Ovary (tissue), 9 donors: ENCODE measurements around the gene SYNGAP1. TPM values are rescaled to one million over a fixed set of nuclear protein-coding genes. Genes with fewer than 3 reads are reported as not detected.
A peak's percentile ranks its signal among the peaks of the same experiment; 100 is the strongest.
"Not testable (repeated sequence)": the region's sequence is repeated elsewhere in the genome, so short reads cannot be mapped to it uniquely, and the experiment has no call there.

ENCODE experiments used
- DNase-seq, 5 donors: peaks; one replicate each; pipeline ENCODE4 v3.0.0-alpha.2; 2019 to 2020
- H3K27ac ChIP-seq, 2 donors: fragments of 200-600 bp; one replicate each; pipeline versions ENCODE4 v1.5.1 to v1.8.0; 2019 to 2022
- H3K27me3 ChIP-seq: fragments of 200-600 bp; one replicate; pipeline ENCODE4 v1.8.0; 2022
- H3K36me3 ChIP-seq: fragments of 200-600 bp; sonication (generic); one replicate; pipeline ENCODE4 v1.5.1; 2019
- H3K4me1 ChIP-seq: one replicate; pipeline ENCODE4 v1.8.1; 2013; ENCODE audit warnings: mild to moderate bottlenecking, moderate library complexity; ENCODE audit not compliant: insufficient read depth
- H3K4me3 ChIP-seq: fragments of 200-600 bp; sonication (generic); one replicate; pipeline ENCODE4 v1.5.1; 2017
- H3K9me3 ChIP-seq, 2 donors: fragments of 200-600 bp in 1 of 2; sonication (generic) in 1 of 2; one replicate each; pipeline versions ENCODE4 v1.5.1 to v1.8.1; 2013 to 2019; ENCODE audit warnings: mild to moderate bottlenecking in 1 of 2, moderate library complexity in 1 of 2
- EP300 ChIP-seq: sonication (generic); formaldehyde crosslinking; IDR thresholded peaks from one replicate; pipeline ENCODE4 v1.6.1; 2017; ENCODE audit warnings: antibody characterized with exemption
- POLR2A ChIP-seq: fragments of 450-650 bp; IDR thresholded peaks from one replicate; pipeline ENCODE4 v1.6.1; 2017; ENCODE audit warnings: antibody characterized with exemption, mild to moderate bottlenecking, moderate library complexity
- WGBS, 3 donors: extraction: QIAGEN DNeasy Blood & Tissue Kit in 1 of 3; methylation state at CpG; one replicate each; pipeline versions ENCODE4 v1.1.5 to v1.1.7; 2013 to 2017; 5-methylcytosine and 5-hydroxymethylcytosine counted together
- intact Hi-C, 4 donors: fragments of 100-400 bp; cut with DNase I; formaldehyde crosslinking; loops; one replicate each; pipeline versions ENCODE4 v1.11.0 to v1.15.1; 2022 to 2023
- polyA plus RNA-seq, 2 donors: library from polyadenylated mRNA; stranded (reverse); fragments of 200-250 nt in 1 of 2; fragments of 350-450 nt in 1 of 2; fragmentation: Illumina TruSeq in 1 of 2; extraction: RNeasy Lipid Tissue Mini Kit (QIAGEN cat#74804) in 1 of 2; gene quantifications; one replicate each; pipeline ENCODE4 v1.2.3, GENCODE V29; 2013 to 2014
- total RNA-seq, 7 donors: library from RNA; depleted of rRNA in 2 of 7; stranded (reverse); fragments of >200 nt in 2 of 7; fragmentation: NEBNext Ultra II Directional in 3 of 7; extraction: Animal tissue kit (Norgen Biotek cat#: 25700) in 3 of 7; gene quantifications; one replicate each; pipeline versions ENCODE4 v1.1.0 to v1.2.4, GENCODE V29; 2016 to 2023
- TF ChIP-seq, protein P1 (sequence below), 3 donors: fragments of 450-650 bp in 2 of 3; fragments of 200-600 bp in 1 of 3; IDR thresholded peaks; one replicate each; pipeline versions ENCODE4 v1.5.1 to v1.8.0; 2016 to 2022; ENCODE audit warnings: antibody characterized with exemption in 3 of 3, mild to moderate bottlenecking in 1 of 3
- donor health status: DM: no; HTN: no; CAD: no; lungs with moderate emphysema.
- donor health status: DM: no; HTN: no; CAD: no.
- donor health status: Bipolar disorder and iron deficiency.
- donor health status: DM: yes; HTN: yes; CAD: no.
- donor health status: DM: no; HTN: no; CAD: no.
- donor health status: DM: yes; HTN: yes; CAD: no.

SYNGAP1 gene
- total and polyA plus RNA-seq, 9 donors = 14.6 to 60.0 (median 33.5) TPM

DNA sequence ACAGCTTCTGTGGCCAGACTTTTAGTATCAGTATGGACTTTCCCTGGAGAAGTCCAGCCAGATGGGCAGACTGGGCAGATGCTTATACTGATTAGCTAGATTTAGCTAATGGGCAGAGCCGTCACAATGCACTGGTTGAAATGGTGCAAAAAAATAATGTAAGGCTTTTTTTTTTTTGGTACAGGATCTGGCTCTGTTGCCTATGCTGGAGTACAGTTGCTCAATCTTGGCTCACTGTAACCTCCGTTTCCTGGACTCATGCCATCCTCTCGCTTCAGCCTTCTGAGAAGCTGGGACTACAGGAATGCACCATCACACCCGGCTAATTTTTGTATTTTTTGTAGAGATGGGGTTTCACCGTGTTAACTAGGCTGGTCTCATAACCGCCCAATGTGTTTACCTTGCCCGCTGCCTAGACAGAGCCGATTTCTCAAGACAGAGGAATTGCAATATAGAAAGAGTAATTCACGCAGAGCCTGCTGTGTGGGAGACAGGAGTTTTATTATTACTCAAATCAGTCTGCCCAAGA lies 44.7 kb upstream of the SYNGAP1 start:
- no peaks in the 10 kb centered on the region for H3K27me3 ChIP-seq
- peak; percentile 74 to 88 (median 80) for DNase-seq
- no peaks in the 10 kb centered on the region for H3K36me3 ChIP-seq
- H3K27ac ChIP-seq = peak overlapping the region in 1 of 2 donors; percentile 7
- H3K9me3 ChIP-seq = no peaks in the 10 kb centered on the region
- WGBS, 3 donors = 3 to 6% (median 5%) methylated on average over 9 of the region's 9 CpGs
- intact Hi-C loops = no loop called here
- TF ChIP-seq, protein P1, sequence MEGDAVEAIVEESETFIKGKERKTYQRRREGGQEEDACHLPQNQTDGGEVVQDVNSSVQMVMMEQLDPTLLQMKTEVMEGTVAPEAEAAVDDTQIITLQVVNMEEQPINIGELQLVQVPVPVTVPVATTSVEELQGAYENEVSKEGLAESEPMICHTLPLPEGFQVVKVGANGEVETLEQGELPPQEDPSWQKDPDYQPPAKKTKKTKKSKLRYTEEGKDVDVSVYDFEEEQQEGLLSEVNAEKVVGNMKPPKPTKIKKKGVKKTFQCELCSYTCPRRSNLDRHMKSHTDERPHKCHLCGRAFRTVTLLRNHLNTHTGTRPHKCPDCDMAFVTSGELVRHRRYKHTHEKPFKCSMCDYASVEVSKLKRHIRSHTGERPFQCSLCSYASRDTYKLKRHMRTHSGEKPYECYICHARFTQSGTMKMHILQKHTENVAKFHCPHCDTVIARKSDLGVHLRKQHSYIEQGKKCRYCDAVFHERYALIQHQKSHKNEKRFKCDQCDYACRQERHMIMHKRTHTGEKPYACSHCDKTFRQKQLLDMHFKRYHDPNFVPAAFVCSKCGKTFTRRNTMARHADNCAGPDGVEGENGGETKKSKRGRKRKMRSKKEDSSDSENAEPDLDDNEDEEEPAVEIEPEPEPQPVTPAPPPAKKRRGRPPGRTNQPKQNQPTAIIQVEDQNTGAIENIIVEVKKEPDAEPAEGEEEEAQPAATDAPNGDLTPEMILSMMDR (IDR thresholded peaks at IDR 0.05) = no peak
- no peak for TF ChIP-seq POLR2A
- no peak for TF ChIP-seq EP300
- no peak overlapping the region for H3K4me3 ChIP-seq
- H3K4me1 ChIP-seq = peaks cover 4% of the 10 kb centered on the region

DNA sequence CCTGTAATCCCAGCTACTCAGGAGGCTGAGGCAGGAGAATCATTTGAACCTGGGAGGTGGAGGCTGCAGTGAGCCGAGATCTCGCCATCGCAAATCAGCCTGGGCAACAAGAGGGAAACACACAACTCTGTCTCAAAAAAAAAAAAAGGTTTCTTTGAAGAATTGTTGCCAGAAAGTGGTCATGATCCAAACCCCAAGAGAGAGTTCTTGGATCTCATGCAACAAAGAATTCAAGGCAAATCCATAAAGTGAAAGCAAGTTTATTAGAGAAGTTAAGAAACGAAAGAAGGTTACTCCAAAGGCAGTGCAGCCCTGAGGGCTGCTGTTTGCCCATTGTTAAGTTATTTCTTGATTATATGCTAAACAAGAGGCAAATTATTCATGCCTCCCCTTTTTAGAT lies 42.7 kb upstream of the SYNGAP1 start:
- H3K27me3 ChIP-seq = no peaks in the 10 kb centered on the region
- no peak for DNase-seq
- H3K9me3 ChIP-seq = no peaks in the 10 kb centered on the region
- no peaks in the 10 kb centered on the region for H3K36me3 ChIP-seq
- TF ChIP-seq EP300 (no peak), POLR2A (no peak)
- TF ChIP-seq, protein P1 (IDR thresholded peaks at IDR 0.05) = no peak
- 63 to 73% (median 67%) methylated on average over 4 of the region's 4 CpGs for WGBS, 3 donors
- H3K27ac ChIP-seq = no peak overlapping the region
- intact Hi-C loops = no loop called here
- H3K4me3 ChIP-seq = no peak overlapping the region
- peaks cover 4% of the 10 kb centered on the region for H3K4me1 ChIP-seq

DNA sequence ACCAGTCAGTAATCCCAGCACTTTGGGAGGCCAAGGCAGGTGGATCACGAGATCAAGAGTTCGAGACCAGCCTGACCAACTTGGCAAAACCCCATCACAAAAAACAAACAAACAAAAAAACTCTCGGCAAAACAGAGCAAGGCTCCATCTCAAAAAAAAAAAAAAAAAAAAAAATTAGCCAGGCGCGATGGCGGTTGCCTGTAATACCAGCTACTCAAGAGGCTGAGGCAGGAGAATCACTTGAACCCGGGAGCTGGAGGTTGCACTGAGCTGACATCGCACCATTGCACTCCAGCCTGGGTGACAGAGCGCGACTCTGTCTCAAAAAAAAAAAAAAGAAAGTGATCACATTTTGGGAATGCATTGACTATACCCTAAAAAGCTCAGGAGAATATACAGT lies 40.7 kb upstream of the SYNGAP1 start:
- H3K4me1 ChIP-seq, H3K27ac ChIP-seq, intact Hi-C loops, H3K9me3 ChIP-seq, H3K36me3 ChIP-seq, H3K4me3 ChIP-seq, H3K27me3 ChIP-seq, DNase-seq: not testable (repeated sequence)
- 90 to 92% (median 91%) methylated on average over 10 of the region's 10 CpGs for WGBS, 3 donors

DNA sequence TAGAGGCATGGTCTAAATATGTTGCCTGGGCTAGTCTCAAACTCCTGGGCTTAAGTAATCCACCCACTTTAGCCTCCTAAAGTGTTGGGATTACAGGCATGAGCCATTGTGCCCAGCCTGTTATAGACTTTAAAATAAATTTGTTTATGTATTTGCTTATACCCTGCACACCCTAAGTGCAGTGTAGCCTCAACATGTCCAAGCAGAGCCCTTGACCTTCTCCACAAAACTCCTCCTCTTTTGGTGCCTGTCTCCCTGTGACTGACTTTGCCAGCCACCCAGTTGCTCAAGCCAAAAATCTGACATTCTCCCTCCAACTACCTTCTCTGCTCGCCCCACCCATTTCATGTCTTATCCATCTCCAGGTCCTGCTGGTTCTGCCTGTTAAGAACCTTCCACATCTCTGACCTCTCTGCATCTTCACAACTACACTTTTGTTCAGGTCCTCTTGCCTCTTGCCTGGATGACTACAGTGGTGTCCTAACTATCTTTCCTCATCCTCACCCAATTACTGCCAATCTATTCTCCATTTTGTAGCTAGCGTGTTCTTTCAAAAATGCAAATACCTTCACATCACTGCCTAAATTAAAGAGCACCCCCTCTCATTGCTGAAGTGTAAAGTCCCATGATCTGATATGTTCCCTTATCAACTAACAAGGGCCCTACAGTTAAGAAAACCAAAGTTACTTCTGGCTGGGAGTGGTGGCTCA lies 39.4 kb upstream of the SYNGAP1 start:
- TF ChIP-seq, protein P1 (IDR thresholded peaks at IDR 0.05) = no peak
- TF ChIP-seq EP300 (no peak), POLR2A (no peak)
- DNase-seq = no peak
- Histone ChIP-seq H3K4me3 (no peak overlapping the region), H3K27ac (no peak overlapping the region), H3K9me3 (no peaks in the 10 kb centered on the region), H3K36me3 (no peaks in the 10 kb centered on the region), H3K27me3 (no peaks in the 10 kb centered on the region), H3K4me1 (peaks cover 3% of the 10 kb centered on the region)
- intact Hi-C loops = no loop called here
- 88 to 90% (median 88%) methylated on average over 2 of the region's 2 CpGs for WGBS, 3 donors
